Sigmoid colon (tissue), 4 donors: ENCODE results near the gene POLD1.

Source experiments
- CTCF ChIP-seq, 4 experiments: fragments of 450-650 bp in 3 of 4; fragments of 200-600 bp in 1 of 4; IDR thresholded peaks; one replicate each; pipeline ENCODE4 v1.5.1; 2016 to 2019; ENCODE audit warnings: antibody characterized with exemption in 4 of 4, mild to moderate bottlenecking in 3 of 4, moderate library complexity in 2 of 4
- EP300 ChIP-seq, 4 donors: sonication (generic); formaldehyde crosslinking; IDR thresholded peaks; one replicate each; pipeline ENCODE4 v1.6.1; 2017; ENCODE audit warnings: antibody characterized with exemption in 4 of 4
- POLR2A ChIP-seq, 2 donors: fragments of 450-650 bp; IDR thresholded peaks; one replicate each; pipeline ENCODE4 v1.6.1; 2016; ENCODE audit warnings: antibody characterized with exemption in 2 of 2, mild to moderate bottlenecking in 2 of 2, moderate library complexity in 2 of 2
- POLR2AphosphoS5 ChIP-seq, 4 donors: sonication (generic); formaldehyde crosslinking; IDR thresholded peaks; one replicate each; pipeline ENCODE4 v1.6.1; 2017; ENCODE audit warnings: antibody characterized with exemption in 4 of 4

GRCh38 chr19:50381881-50382729, 2.0 kb upstream of the POLD1 start:
- TF ChIP-seq CTCF (IDR thresholded peaks at IDR 0.05) (no peak), EP300 (IDR thresholded peaks at IDR 0.05) (no peak), POLR2AphosphoS5 (IDR thresholded peaks at IDR 0.05) (no peak), POLR2A (IDR thresholded peaks at IDR 0.05) (no peak)
